Chondrocyte (in vitro differentiated cells): ENCODE results near the gene ITPR1. TPM values are rescaled to one million over a fixed set of nuclear protein-coding genes. Genes with fewer than 3 reads are reported as not detected.

Experiments
- DNase-seq: peaks from one replicate; pipeline ENCODE4 v3.0.0; 2021; ENCODE audit warnings: mixed read lengths, low spot score
- H3K27ac Mint-ChIP-seq: one replicate; pipeline ENCODE4 v1.8.0; 2021; ENCODE audit warnings: mild to moderate bottlenecking, moderate library complexity, mixed read lengths; ENCODE audit not compliant: unreplicated experiment
- H3K27me3 Mint-ChIP-seq: 2 replicates; pipeline ENCODE4 v1.8.0; 2021; ENCODE audit warnings: low read depth, mixed read lengths
- H3K36me3 Mint-ChIP-seq: 2 replicates; pipeline ENCODE4 v1.8.0; 2021; ENCODE audit warnings: low read depth, mixed read lengths
- H3K4me1 Mint-ChIP-seq: 2 replicates; pipeline ENCODE4 v1.8.0; 2021; ENCODE audit warnings: low read depth, mild to moderate bottlenecking, mixed read lengths
- H3K4me3 Mint-ChIP-seq: one replicate; pipeline ENCODE4 v1.8.0; 2021; ENCODE audit warnings: mild to moderate bottlenecking, moderate library complexity, mixed read lengths; ENCODE audit not compliant: unreplicated experiment
- H3K9me3 Mint-ChIP-seq: 2 replicates; pipeline ENCODE4 v1.8.0; 2021; ENCODE audit warnings: low read depth, mixed read lengths
- total RNA-seq: library from RNA; stranded (reverse); gene quantifications from 3 replicates; pipeline ENCODE4 v1.2.1, GENCODE V29; 2021
- TF ChIP-seq, protein P1 (sequence below): fragments of 200-600 bp; sonication (generic); IDR thresholded peaks from 2 replicates; pipeline ENCODE4 v1.5.0; 2021; ENCODE audit warnings: antibody characterized with exemption, mild to moderate bottlenecking, moderate library complexity

ITPR1 gene
- total RNA-seq, 1 donor from 2014 or later = 45.0 TPM

DNA sequence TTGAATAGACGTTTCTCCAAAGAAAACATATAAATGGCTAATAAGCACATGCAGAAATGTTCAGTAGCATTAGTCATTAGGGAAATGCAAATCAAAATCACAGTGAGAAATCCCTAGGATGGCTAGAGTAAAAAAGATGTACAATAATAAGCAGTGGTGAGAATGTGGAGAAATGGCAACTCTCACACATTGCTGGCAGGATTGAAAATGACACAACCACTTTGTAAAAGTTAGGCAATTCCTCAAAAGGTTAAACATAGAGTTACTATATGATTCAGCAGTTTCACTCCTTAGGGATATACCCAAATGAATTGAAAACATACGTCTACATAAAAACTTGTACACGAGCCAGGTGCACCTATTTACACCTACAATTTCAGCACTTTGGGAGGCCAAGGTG, 108.7 kb downstream of the ITPR1 start:
- Mint-ChIP-seq H3K9me3 (no peaks in the 10 kb centered on the region), H3K4me3 (no peak overlapping the region), H3K4me1 (peaks cover 25% of the 10 kb centered on the region), H3K27ac (no peak overlapping the region), H3K27me3 (no peaks in the 10 kb centered on the region), H3K36me3 (no peaks in the 10 kb centered on the region)
- DNase-seq = no peak
- TF ChIP-seq, protein P1, sequence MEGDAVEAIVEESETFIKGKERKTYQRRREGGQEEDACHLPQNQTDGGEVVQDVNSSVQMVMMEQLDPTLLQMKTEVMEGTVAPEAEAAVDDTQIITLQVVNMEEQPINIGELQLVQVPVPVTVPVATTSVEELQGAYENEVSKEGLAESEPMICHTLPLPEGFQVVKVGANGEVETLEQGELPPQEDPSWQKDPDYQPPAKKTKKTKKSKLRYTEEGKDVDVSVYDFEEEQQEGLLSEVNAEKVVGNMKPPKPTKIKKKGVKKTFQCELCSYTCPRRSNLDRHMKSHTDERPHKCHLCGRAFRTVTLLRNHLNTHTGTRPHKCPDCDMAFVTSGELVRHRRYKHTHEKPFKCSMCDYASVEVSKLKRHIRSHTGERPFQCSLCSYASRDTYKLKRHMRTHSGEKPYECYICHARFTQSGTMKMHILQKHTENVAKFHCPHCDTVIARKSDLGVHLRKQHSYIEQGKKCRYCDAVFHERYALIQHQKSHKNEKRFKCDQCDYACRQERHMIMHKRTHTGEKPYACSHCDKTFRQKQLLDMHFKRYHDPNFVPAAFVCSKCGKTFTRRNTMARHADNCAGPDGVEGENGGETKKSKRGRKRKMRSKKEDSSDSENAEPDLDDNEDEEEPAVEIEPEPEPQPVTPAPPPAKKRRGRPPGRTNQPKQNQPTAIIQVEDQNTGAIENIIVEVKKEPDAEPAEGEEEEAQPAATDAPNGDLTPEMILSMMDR = no peak

GRCh38 chr3:4604693-4605092, 111.5 kb downstream of the ITPR1 start:
- H3K9me3 Mint-ChIP-seq = no peaks in the 10 kb centered on the region
- TF ChIP-seq, protein P1 = no peak
- H3K27ac Mint-ChIP-seq = no peak overlapping the region
- no peak overlapping the region for H3K4me3 Mint-ChIP-seq
- no peak for DNase-seq
- no peaks in the 10 kb centered on the region for H3K27me3 Mint-ChIP-seq
- peaks cover 29% of the 10 kb centered on the region for H3K4me1 Mint-ChIP-seq
- no peaks in the 10 kb centered on the region for H3K36me3 Mint-ChIP-seq

GRCh38 chr3:4606911-4607310, 113.8 kb downstream of the ITPR1 start:
- H3K4me3 Mint-ChIP-seq = no peak overlapping the region
- no peak for DNase-seq

DNA sequence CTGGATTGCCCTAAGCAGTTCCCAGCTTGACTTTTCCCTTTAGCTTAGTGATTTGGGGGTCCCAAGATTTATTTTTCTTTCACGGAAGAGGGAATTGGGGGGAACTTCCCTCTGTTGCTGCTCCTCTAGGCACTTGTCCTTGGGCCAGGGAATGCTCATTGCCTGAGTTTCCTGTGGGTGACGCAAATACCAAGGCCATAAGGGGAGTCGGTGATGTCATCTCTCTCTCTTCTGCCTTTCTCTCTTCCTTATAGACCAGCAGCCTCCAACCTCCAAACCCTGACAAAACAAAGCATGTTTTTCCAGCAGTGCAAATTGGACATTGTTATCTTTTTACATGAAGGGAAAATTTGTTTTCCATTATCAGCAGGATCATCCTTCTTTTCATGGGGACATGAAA, 120.2 kb downstream of the ITPR1 start:
- Mint-ChIP-seq H3K4me1 (peaks cover under 1% of the 10 kb centered on the region), H3K27me3 (no peaks in the 10 kb centered on the region), H3K36me3 (peaks cover 3% of the 10 kb centered on the region), H3K4me3 (no peak overlapping the region), H3K27ac (no peak overlapping the region), H3K9me3 (no peaks in the 10 kb centered on the region)
- TF ChIP-seq, protein P1 = no peak
- DNase-seq = no peak

More at GRCh38 chr3:4606911-4607310, 113.8 kb downstream of the ITPR1 start:
- H3K9me3 Mint-ChIP-seq = no peaks in the 10 kb centered on the region
- H3K36me3 Mint-ChIP-seq = no peaks in the 10 kb centered on the region
- H3K4me1 Mint-ChIP-seq = peaks cover 21% of the 10 kb centered on the region
- TF ChIP-seq, protein P1 = no peak
- H3K27me3 Mint-ChIP-seq = no peaks in the 10 kb centered on the region
- H3K27ac Mint-ChIP-seq = peak overlapping the region; percentile 67

- no peak for DNase-seq
- no peaks in the 10 kb centered on the region for H3K27me3 Mint-ChIP-seq
- peaks cover 3% of the 10 kb centered on the region for H3K36me3 Mint-ChIP-seq
- H3K9me3 Mint-ChIP-seq = no peaks in the 10 kb centered on the region
- TF ChIP-seq, protein P1 = no peak
- no peaks in the 10 kb centered on the region for H3K4me1 Mint-ChIP-seq
- no peak overlapping the region for H3K4me3 Mint-ChIP-seq
- H3K27ac Mint-ChIP-seq = no peak overlapping the region
These were observed 120.9 kb downstream of the ITPR1 start for GRCh38 chr3:4614070-4614469.
